BLaER1 (cell line): ENCODE results near the gene GPR161.

Experiments
- H3K27ac ChIP-seq: shearing (Covaris generic); formaldehyde crosslinking; 2 replicates; pipeline ENCODE4 v1.8.1; 2022
- H3K27me3 ChIP-seq: shearing (Covaris generic); formaldehyde crosslinking; 2 replicates; pipeline ENCODE4 v1.8.1; 2022
- H3K36me3 ChIP-seq: shearing (Covaris generic); formaldehyde crosslinking; 2 replicates; pipeline ENCODE4 v1.8.1; 2022
- H3K4me1 ChIP-seq: shearing (Covaris generic); formaldehyde crosslinking; 2 replicates; pipeline ENCODE4 v1.8.1; 2022
- H3K4me2 ChIP-seq: shearing (Covaris generic); formaldehyde crosslinking; 2 replicates; pipeline ENCODE4 v1.8.1; 2022
- H3K4me3 ChIP-seq: shearing (Covaris generic); formaldehyde crosslinking; 2 replicates; pipeline ENCODE4 v1.8.1; 2022
- H3K9ac ChIP-seq: shearing (Covaris generic); formaldehyde crosslinking; 2 replicates; pipeline ENCODE4 v1.8.1; 2022
- H3K9me3 ChIP-seq: shearing (Covaris generic); formaldehyde crosslinking; 2 replicates; pipeline ENCODE4 v1.8.1; 2022
- H4K20me1 ChIP-seq: shearing (Covaris generic); formaldehyde crosslinking; 2 replicates; pipeline ENCODE4 v1.8.1; 2022
- Cebpa-rat ChIP-seq: shearing (Covaris generic); IDR thresholded peaks from 2 replicates; pipeline ENCODE4 v1.8.1; 2022

GPR161 gene

GRCh38 chr1:168150283-168150682 is 13.6 kb upstream of the GPR161 start:
- Histone ChIP-seq H3K4me2 (no peak overlapping the region), H3K9me3 (peaks cover 7% of the 10 kb centered on the region; the same call in 1 of the 2 replicates), H3K4me3 (no peak overlapping the region), H4K20me1 (no peaks in the 10 kb centered on the region), H3K27me3 (no peaks in the 10 kb centered on the region), H3K27ac (no peak overlapping the region), H3K36me3 (no peaks in the 10 kb centered on the region), H3K9ac (no peak overlapping the region), H3K4me1 (no peaks in the 10 kb centered on the region)
- no peak for TF ChIP-seq Cebpa-rat

GRCh38 chr1:168148916-168149315 is 12.2 kb upstream of the GPR161 start:
- Histone ChIP-seq H3K9me3 (peaks cover under 1% of the 10 kb centered on the region; the same call in 1 of the 2 replicates), H3K9ac (no peak overlapping the region), H3K4me3 (no peak overlapping the region), H3K36me3 (no peaks in the 10 kb centered on the region), H4K20me1 (no peaks in the 10 kb centered on the region), H3K27ac (no peak overlapping the region), H3K4me2 (no peak overlapping the region), H3K4me1 (no peaks in the 10 kb centered on the region), H3K27me3 (no peaks in the 10 kb centered on the region)
- TF ChIP-seq Cebpa-rat = no peak

- Histone ChIP-seq H3K27ac (no peak overlapping the region), H3K4me2 (no peak overlapping the region), H3K27me3 (no peaks in the 10 kb centered on the region), H3K9ac (no peak overlapping the region), H3K4me1 (no peaks in the 10 kb centered on the region), H4K20me1 (no peaks in the 10 kb centered on the region), H3K9me3 (no peaks in the 10 kb centered on the region), H3K4me3 (no peak overlapping the region), H3K36me3 (no peaks in the 10 kb centered on the region)
- TF ChIP-seq Cebpa-rat = no peak
Observed at GRCh38 chr1:168146626-168147025, 9.9 kb upstream of the GPR161 start.

GRCh38 chr1:168146160-168146539 is 9.4 kb upstream of the GPR161 start:
- no peaks in the 10 kb centered on the region for H3K9me3 ChIP-seq
- H3K27me3 ChIP-seq = no peaks in the 10 kb centered on the region
- no peaks in the 10 kb centered on the region for H3K4me1 ChIP-seq
- TF ChIP-seq Cebpa-rat = no peak
- no peak overlapping the region for H3K9ac ChIP-seq
- H3K36me3 ChIP-seq = no peaks in the 10 kb centered on the region
- no peak overlapping the region for H3K27ac ChIP-seq
- H4K20me1 ChIP-seq = no peaks in the 10 kb centered on the region
- no peak overlapping the region for H3K4me3 ChIP-seq
- H3K4me2 ChIP-seq = no peak overlapping the region

GRCh38 chr1:168145184-168146159 is 8.7 kb upstream of the GPR161 start:
- Histone ChIP-seq H3K4me1 (no peaks in the 10 kb centered on the region), H3K9me3 (no peaks in the 10 kb centered on the region), H3K36me3 (no peaks in the 10 kb centered on the region), H3K27ac (no peak overlapping the region), H3K4me3 (no peak overlapping the region), H4K20me1 (no peaks in the 10 kb centered on the region), H3K4me2 (no peak overlapping the region), H3K9ac (no peak overlapping the region), H3K27me3 (no peaks in the 10 kb centered on the region)
- TF ChIP-seq Cebpa-rat = no peak

GRCh38 chr1:168141871-168142385 is 5.2 kb upstream of the GPR161 start:
- H3K4me3 ChIP-seq = no peak overlapping the region
- no peak overlapping the region for H3K4me2 ChIP-seq
- H3K27me3 ChIP-seq = peaks cover 22% of the 10 kb centered on the region
- no peaks in the 10 kb centered on the region for H3K4me1 ChIP-seq
- H3K36me3 ChIP-seq = no peaks in the 10 kb centered on the region
- H3K9ac ChIP-seq = no peak overlapping the region
- H3K9me3 ChIP-seq = no peaks in the 10 kb centered on the region
- no peak for TF ChIP-seq Cebpa-rat
- H3K27ac ChIP-seq = no peak overlapping the region
- no peaks in the 10 kb centered on the region for H4K20me1 ChIP-seq

GRCh38 chr1:168139070-168139469 is 2.3 kb upstream of the GPR161 start:
- Histone ChIP-seq H3K4me1 (peaks cover 8% of the 10 kb centered on the region), H3K4me2 (no peak overlapping the region), H3K9ac (no peak overlapping the region), H3K4me3 (no peak overlapping the region), H3K27ac (no peak overlapping the region), H3K27me3 (peaks cover 50% of the 10 kb centered on the region), H4K20me1 (peaks cover 19% of the 10 kb centered on the region; the same call in 1 of the 2 replicates), H3K36me3 (no peaks in the 10 kb centered on the region), H3K9me3 (no peaks in the 10 kb centered on the region)
- no peak for TF ChIP-seq Cebpa-rat

- H3K9ac ChIP-seq = no peak overlapping the region
- no peak for TF ChIP-seq Cebpa-rat
- H3K4me2 ChIP-seq = no peak overlapping the region
- H3K27me3 ChIP-seq = peaks cover 52% of the 10 kb centered on the region
- H4K20me1 ChIP-seq = peaks cover 19% of the 10 kb centered on the region; the same call in 1 of the 2 replicates
- no peaks in the 10 kb centered on the region for H3K9me3 ChIP-seq
- no peak overlapping the region for H3K4me3 ChIP-seq
- H3K36me3 ChIP-seq = no peaks in the 10 kb centered on the region
- H3K4me1 ChIP-seq = peaks cover 8% of the 10 kb centered on the region
- no peak overlapping the region for H3K27ac ChIP-seq
Observed at GRCh38 chr1:168138134-168138533, 1.4 kb upstream of the GPR161 start.

GRCh38 chr1:168137515-168137821 is 738 bp upstream of the GPR161 start:
- Histone ChIP-seq H3K9me3 (no peaks in the 10 kb centered on the region), H4K20me1 (peaks cover 19% of the 10 kb centered on the region; the same call in 1 of the 2 replicates), H3K9ac (no peak overlapping the region), H3K4me2 (peak overlapping the region; percentile 83), H3K27me3 (peaks cover 52% of the 10 kb centered on the region), H3K36me3 (no peaks in the 10 kb centered on the region), H3K4me1 (peaks cover 8% of the 10 kb centered on the region), H3K4me3 (peak overlapping the region; percentile 60), H3K27ac (no peak overlapping the region)
- TF ChIP-seq Cebpa-rat = no peak
